ENCODE measurements around the gene ZNF20.
A peak's percentile ranks its signal among the peaks of the same experiment; 100 is the strongest.

Gene ZNF20

GRCh38 chr19:12139885-12140544, at the start of gene ZNF20:
Gene ZNF20 (minus strand): TSS chr19:12140350. CDS start chr19:12140182, 168 bp downstream.
- peak; percentile 85 to 90 for DNase-seq (ENCODE audit: low read depth in 2 of 2)

GRCh38 chr19:12187625-12188024, 47.5 kb upstream of the ZNF20 start:
- DNase-seq (ENCODE audit: low read depth in 2 of 2), result no peak

GRCh38 chr19:12180377-12180776, 40.2 kb upstream of the ZNF20 start:
- DNase-seq (ENCODE audit: low read depth in 2 of 2), result no peak

- no peak for DNase-seq (ENCODE audit: low read depth in 2 of 2)
These were observed 26.5 kb upstream of the ZNF20 start for GRCh38 chr19:12166626-12167025.

DNA sequence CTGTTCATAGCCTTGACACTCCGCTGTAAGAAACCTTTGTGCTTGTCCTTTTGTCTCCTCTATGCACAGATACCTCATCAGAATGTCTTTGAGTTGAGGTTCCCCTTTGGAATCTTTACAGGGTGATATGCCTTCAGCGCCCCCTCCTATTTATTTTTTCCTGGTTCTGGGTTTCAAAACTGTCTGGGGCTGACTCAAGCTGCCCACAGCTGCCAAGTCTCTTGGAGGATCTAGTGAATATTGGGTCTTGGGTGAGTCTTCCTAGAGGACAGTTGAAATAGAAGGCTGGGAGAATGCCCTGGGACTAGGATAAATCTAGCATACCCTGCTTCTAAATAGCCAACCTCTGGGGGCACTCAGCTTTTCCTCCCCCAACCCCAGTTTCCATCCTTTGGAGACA, 23.7 kb upstream of the ZNF20 start:
- no peak for DNase-seq (ENCODE audit: low read depth in 2 of 2)

DNA sequence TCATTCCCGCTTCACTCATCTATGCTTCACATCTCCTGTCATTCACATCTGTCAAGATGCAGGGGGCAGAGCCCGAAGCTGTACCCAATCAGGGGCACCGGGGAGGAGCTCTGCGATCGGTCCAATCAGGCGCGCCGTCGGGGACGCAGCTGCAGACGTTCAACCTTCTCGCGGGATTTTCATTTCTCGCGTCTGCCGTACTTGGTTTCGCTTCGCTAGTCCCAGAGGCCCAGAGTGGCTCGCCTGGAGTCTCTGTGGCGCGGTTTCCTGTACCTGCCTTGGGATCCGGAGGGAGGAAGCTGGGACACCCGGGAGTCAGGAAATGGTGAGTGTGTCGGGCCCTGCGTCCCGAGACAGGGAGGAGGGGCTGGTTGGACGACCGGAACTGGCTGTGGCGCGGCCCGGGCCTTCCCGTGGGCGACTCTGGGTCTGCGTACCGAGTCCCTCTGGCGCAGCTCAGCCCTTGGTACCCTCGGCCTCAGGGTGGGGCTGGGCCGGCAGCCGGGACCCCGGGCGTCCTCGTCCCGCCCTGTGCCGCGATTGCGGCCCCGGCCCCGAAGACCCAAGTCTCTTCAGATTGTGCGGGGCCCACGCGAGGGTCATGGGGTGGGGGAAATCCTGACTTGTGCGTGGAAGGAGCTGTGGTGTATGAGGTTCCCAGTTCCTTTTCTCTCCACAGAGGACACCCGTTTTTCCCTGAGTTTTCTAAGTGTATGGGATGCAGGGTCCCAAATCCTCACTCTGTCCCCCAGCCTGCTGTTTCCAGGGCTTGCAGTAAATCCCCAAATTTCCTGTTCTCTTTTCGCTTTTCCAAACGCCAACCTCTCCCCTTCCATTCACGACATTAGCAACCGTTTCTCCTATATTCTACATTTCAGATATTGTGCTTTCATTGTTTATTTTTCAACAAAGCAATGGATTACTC, 23.0 kb upstream of the ZNF20 start, which contains the start of gene ZNF136:
Gene ZNF136, plus strand, starts transcription at position 215 of the 925 bp plus-strand sequence. Its CDS starts 108 bp downstream, at position 323.
- DNase-seq (ENCODE audit: low read depth in 2 of 2), result peak; percentile 84 to 88

GRCh38 chr19:12162513-12162881, 22.3 kb upstream of the ZNF20 start:
- no peak for DNase-seq (ENCODE audit: low read depth in 2 of 2)

DNA sequence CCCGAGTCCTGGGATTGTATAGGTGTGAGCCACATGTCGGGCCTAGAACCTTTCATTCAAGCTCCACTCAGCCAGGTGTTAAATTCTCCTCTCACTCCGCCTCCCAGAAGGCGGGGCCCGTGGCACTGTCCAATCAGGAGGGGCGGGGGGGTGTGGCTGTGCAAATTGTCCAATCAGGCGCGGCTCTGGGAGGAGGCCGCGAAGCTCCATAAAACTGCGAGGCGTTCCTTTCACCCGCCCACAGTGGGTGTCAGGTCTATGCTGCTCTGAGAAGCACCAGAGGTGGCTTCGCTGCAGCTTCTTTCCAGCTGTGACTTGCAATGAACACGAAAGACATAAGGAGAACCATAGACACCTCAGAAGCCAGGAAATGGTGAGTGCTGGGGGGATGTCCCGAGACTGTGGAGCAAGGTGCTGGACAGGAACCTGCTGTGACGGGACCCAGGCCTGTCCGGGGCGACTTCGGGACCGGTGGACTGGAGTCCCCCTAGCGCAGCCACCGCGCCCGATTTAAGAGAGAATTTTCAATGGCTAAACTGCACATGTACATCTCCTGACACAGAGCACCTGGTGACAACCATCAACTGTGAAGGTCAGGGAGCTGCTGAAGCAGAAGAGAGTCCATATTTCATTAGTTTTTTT, 19.7 kb upstream of the ZNF20 start:
- no peak for DNase-seq (ENCODE audit: low read depth in 2 of 2)

- DNase-seq (ENCODE audit: low read depth in 2 of 2), result peak in 1 of 2 donors; percentile 25
These were observed 16.3 kb upstream of the ZNF20 start, which contains the start of gene ZNF625 for GRCh38 chr19:12156223-12157058. Gene ZNF625 (minus strand): TSS chr19:12156734. CDS start chr19:12156558, 176 bp downstream.

DNA sequence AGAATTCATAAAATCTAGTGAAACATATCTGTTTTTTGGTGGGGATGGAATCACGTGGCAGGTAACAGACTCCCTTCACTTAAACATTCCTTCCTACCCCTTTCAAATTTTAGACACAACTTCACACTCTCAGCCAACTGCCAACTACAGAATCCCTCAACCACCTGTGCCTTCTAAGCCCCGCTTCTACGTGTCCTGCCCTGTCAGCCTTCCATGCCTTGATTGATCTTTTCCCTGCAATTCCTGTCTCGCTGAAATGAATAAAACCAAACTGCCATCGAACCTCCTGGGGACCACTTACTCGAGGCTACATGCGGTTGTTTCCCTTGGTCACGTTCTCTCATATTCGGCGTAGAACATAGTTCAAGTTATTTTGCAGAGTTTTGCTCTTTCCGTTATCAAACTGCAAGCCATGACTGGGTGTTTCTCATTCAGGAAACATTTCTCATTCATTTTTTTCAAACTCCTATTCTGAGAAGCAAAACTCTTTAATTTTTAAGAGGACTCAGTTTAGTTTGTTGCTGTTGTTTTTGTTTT, 15.2 kb upstream of the ZNF20 start:
- DNase-seq (ENCODE audit: low read depth in 2 of 2), result no peak

GRCh38 chr19:12145348-12145747, 5.2 kb upstream of the ZNF20 start:
- DNase-seq (ENCODE audit: low read depth in 2 of 2), result no peak

GRCh38 chr19:12141405-12141736, 1.2 kb upstream of the ZNF20 start:
- no peak for DNase-seq (ENCODE audit: low read depth in 2 of 2)

DNA sequence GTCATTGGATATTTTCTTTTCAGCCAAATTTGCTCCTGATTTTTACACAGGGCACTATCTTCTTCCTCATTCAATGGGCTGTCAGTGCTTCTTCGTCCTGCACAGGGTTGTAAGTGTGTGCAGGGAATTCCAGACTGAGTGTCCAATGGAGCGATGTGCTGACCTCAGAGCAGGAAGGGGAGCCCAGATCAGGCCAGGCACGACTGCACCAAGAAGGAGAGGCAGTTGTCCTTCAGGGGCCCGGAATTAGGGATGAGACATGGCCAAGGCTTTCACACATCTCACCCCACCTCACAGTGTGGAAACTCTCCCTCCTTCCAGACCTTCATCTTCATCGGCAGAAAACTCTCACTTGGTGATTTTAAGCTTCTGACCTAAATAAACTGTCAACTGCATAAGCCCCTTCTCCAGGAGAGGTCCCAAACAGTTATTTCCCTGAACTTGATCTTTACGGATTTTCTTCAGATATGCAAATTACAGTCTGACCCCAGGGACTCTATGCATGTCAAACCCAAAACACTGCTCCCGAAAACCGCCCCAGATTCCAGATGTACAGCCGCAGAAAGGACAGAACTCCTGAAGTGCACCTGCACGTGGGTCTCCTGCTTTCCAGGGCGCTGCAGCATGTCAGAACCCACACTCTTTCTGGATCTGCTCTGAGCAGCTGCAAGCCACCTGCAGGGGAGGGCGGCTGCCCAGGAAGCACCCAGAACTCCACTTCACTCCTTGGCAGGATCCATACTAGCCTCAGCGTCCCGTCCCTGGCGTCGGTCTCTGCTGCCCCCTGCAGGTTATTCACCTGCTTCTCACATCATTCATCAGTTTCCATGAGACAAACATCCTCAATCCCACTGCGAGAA, 625 bp upstream of the ZNF20 start:
- peak; percentile 65 to 79 for DNase-seq (ENCODE audit: low read depth in 2 of 2)

- no peak for DNase-seq (ENCODE audit: low read depth in 2 of 2)
These were observed 881 bp downstream of the ZNF20 start for GRCh38 chr19:12139269-12139668.

DNA sequence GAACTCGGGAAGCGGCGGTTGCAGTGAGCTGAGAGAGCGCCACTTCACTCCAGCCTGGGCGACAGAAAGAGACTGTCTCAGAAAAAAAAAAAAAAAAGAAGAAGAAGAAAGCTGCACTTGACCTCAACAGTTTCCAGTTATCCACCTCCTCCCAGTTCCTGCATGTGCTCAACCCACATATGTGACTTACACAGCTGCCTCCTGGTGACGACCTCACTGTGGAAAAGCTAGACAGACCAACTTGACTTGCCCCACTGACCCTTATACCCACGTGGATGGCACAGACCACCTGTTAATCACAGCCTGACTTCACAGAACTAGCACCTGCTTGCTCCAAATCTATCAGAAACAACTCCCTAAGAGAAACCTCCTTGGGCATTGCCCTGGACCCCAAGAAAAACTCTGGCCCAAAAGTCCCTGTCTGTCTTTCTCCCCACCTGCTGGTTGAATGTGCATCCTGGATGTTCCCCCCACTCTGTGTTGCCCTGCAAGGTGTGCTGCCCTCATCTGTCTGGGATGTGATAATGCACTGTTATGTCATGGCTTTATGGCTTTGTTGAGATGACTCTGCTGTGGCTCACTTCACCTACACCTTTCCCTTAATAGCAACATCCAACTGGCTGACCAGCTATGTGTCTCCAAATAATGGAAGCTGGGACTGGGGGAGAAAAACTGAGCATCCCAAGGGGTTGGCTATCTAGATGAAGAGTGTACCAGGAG, 2.8 kb downstream of the ZNF20 start:
- no peak for DNase-seq (ENCODE audit: low read depth in 2 of 2)

DNA sequence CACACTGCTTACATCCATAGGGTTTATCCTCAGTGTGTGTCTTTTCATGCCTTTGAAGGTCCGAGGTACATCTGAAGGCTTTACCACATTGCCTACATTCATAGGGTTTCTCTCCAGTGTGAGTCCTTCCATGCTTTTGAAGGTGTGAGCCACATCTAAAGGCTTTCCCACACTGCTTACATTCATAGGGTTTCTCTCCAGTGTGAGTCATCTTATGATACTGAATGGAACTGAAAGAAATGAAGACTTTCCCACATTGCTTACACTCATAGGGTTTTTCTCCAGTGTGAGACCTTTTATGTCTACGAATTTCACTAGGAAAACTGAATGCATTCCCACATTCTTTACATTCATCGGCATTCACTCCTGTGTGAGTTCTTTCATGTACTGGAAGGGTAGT, 7.1 kb downstream of the ZNF20 start:
- no peak for DNase-seq (ENCODE audit: low read depth in 2 of 2)

DNA sequence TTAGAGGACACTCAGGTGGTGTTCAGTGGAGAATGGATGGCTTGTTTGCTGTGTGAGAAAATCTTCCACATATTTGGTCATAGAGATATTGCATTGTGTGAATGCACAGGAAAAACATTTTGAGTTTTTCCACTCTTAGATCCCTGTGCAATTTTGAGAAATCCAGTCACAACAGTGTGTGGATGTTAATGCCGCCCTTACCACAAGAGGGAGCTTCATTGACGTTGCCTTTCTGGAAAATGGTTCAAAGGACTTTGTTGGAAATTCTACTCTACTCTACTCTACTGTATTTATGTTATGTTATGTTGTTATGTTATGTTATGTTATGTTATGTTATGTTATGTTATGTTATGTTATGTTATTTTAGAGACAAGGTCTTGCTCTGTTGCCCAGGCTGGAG, 13.4 kb downstream of the ZNF20 start:
- no peak for DNase-seq (ENCODE audit: low read depth in 2 of 2)

DNA sequence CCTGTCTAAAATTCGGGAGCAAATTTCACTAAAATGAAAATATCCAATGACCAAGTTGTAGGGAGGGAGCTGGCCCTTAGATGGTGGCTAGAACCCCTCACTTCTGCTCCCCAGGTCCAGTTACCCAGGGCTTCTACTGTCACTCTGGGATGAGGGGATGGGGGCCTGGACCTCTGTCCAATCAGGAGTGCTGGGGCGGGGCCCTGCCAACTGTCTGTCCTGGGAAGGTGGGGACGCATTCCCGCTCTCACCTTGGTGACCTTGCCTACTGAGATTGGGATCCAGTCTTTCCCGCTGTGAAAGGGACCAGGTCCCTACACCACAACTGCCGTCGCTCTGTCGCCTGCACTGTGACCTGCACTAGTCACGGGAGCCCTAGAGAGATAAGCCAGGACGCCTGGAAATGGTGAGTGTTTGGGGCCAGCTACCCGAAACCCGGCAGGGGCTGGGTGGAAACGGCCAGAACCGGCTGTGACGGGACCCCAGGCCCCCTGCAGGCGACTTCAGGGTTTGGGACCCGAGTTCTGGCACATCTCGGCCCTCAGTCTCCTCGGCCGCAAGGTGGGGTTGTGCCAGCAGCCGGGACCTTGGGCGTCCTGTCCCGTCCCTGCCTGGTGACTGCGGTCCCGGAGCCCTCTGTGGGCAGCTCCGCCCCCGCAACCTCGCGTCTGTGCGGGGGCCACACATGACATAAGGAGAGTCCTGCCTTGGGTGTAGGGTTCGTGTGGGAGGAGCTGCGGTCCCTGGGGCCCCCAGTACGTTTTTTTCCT, 22.8 kb downstream of the ZNF20 start:
- no peak for DNase-seq (ENCODE audit: low read depth in 2 of 2)

DNA sequence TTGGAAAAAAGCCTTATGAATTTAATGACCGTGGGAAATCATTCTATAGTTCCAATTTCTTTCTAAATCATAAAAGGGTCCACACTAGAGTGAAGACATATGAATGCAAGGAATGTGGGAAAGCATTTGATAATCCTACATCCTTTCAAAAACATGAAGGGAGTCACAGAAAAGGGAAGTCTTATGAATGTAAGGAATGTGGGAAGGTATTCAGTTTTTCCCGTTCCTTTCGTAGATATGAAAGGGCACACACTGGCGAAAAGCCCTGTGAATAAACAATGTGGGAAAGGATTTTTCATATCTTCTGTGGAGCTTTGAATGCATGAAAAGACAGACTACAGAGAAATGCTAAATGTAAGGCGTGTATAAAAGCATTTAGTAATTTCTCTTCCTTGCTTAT, 27.0 kb downstream of the ZNF20 start:
- DNase-seq (ENCODE audit: low read depth in 2 of 2), result no peak
